ENCODE data around the gene PHF2. TPM values are rescaled to one million over a fixed set of nuclear protein-coding genes. Genes with fewer than 3 reads are reported as not detected.

PHF2 gene
- total RNA-seq, 1 experiment from 2014 or later = 11.6 TPM

DNA sequence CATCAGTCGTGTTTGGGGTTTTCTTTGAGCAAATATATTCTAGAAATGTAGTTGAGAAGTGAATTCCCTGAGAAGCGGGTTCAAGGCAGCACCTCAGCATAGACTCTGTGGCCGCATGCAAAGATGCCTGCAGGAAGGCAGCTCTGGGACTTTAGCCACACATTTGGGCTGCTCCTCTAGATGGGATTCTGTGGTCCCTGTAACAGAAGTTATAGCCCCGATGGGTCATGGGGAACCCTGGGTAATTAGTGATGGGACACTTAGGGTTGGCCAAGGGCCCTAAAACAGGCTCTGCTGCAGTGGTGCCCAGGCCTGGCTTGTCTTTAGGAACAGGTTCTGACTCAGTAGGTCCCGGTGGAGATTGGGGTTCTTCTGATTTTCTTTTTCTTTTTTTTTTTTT lies 36.8 kb downstream of the PHF2 start (continued):
- TF ChIP-seq, protein P1, sequence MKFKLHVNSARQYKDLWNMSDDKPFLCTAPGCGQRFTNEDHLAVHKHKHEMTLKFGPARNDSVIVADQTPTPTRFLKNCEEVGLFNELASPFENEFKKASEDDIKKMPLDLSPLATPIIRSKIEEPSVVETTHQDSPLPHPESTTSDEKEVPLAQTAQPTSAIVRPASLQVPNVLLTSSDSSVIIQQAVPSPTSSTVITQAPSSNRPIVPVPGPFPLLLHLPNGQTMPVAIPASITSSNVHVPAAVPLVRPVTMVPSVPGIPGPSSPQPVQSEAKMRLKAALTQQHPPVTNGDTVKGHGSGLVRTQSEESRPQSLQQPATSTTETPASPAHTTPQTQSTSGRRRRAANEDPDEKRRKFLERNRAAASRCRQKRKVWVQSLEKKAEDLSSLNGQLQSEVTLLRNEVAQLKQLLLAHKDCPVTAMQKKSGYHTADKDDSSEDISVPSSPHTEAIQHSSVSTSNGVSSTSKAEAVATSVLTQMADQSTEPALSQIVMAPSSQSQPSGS (CRISPR knock-in tag; IDR thresholded peaks at IDR 0.05; ENCODE audit: borderline replicate concordance, low read depth) = no peak
- TF ChIP-seq PRRX2 (CRISPR knock-in tag; IDR thresholded peaks at IDR 0.05) (no peak), HMGA2 (CRISPR knock-in tag; IDR thresholded peaks at IDR 0.05) (no peak)
- TF ChIP-seq, protein P2, sequence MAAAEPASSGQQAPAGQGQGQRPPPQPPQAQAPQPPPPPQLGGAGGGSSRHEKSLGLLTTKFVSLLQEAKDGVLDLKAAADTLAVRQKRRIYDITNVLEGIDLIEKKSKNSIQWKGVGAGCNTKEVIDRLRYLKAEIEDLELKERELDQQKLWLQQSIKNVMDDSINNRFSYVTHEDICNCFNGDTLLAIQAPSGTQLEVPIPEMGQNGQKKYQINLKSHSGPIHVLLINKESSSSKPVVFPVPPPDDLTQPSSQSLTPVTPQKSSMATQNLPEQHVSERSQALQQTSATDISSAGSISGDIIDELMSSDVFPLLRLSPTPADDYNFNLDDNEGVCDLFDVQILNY (CRISPR knock-in tag; IDR thresholded peaks at IDR 0.05) = no peak
- TF ChIP-seq, protein P3, sequence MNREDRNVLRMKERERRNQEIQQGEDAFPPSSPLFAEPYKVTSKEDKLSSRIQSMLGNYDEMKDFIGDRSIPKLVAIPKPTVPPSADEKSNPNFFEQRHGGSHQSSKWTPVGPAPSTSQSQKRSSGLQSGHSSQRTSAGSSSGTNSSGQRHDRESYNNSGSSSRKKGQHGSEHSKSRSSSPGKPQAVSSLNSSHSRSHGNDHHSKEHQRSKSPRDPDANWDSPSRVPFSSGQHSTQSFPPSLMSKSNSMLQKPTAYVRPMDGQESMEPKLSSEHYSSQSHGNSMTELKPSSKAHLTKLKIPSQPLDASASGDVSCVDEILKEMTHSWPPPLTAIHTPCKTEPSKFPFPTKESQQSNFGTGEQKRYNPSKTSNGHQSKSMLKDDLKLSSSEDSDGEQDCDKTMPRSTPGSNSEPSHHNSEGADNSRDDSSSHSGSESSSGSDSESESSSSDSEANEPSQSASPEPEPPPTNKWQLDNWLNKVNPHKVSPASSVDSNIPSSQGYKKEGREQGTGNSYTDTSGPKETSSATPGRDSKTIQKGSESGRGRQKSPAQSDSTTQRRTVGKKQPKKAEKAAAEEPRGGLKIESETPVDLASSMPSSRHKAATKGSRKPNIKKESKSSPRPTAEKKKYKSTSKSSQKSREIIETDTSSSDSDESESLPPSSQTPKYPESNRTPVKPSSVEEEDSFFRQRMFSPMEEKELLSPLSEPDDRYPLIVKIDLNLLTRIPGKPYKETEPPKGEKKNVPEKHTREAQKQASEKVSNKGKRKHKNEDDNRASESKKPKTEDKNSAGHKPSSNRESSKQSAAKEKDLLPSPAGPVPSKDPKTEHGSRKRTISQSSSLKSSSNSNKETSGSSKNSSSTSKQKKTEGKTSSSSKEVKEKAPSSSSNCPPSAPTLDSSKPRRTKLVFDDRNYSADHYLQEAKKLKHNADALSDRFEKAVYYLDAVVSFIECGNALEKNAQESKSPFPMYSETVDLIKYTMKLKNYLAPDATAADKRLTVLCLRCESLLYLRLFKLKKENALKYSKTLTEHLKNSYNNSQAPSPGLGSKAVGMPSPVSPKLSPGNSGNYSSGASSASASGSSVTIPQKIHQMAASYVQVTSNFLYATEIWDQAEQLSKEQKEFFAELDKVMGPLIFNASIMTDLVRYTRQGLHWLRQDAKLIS (CRISPR knock-in tag; IDR thresholded peaks at IDR 0.05; ENCODE audit: borderline replicate concordance) = no peak

DNA sequence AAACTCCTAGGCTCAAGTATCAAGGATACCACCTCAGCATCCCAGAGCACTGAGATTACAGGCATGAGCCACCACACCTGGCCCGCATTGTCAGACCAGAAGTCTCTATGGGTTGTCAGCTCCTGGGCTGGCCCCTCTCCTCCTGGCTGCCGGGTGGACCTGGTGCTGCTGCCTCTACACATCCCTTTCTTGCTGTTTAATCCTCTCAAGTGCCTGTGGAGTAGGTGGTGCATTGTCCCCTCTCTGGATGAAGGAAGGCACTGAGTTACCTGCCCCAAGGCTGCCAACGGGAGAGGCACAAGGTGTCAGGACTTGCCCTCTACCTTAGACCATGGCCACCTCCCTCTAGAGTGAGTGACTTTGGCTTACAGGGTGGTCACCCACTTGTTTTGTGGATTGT lies 37.4 kb downstream of the PHF2 start:
- H3K4me3 Mint-ChIP-seq = no peak overlapping the region
- H3K36me3 Mint-ChIP-seq = peaks cover 13% of the 10 kb centered on the region
- ChIA-PET CTCF (no interaction called here), POLR2A (no interaction called here)
- H3K27ac Mint-ChIP-seq = no peak overlapping the region
- ATAC-seq = no peak
- H3K27me3 Mint-ChIP-seq (ENCODE audit: low read depth) = no peaks in the 10 kb centered on the region
- H3K4me1 Mint-ChIP-seq = peaks cover 25% of the 10 kb centered on the region
- peaks cover 14% of the 10 kb centered on the region for H3K9me3 Mint-ChIP-seq
- no peak for DNase-seq (ENCODE audit: low spot score)
- TF ChIP-seq ZNF232 (CRISPR knock-in tag; IDR thresholded peaks at IDR 0.05) (no peak), NR2C2 (CRISPR knock-in tag; IDR thresholded peaks at IDR 0.05) (no peak), FOXJ3 (CRISPR knock-in tag; IDR thresholded peaks at IDR 0.05; ENCODE audit: borderline replicate concordance) (no peak), NR1H2 (CRISPR knock-in tag; IDR thresholded peaks at IDR 0.05) (no peak), MXD4 (CRISPR knock-in tag; IDR thresholded peaks at IDR 0.05; ENCODE audit: borderline replicate concordance) (no peak), GTF2I (CRISPR knock-in tag; conservative IDR thresholded peaks at IDR 0.05) (no peak), KAT7 (CRISPR knock-in tag; IDR thresholded peaks at IDR 0.05; ENCODE audit: borderline replicate concordance) (no peak), ZNF396 (CRISPR knock-in tag; IDR thresholded peaks at IDR 0.05; ENCODE audit: borderline replicate concordance) (no peak), ZNF423 (CRISPR knock-in tag; IDR thresholded peaks at IDR 0.05) (no peak)
- TF ChIP-seq, protein P4, sequence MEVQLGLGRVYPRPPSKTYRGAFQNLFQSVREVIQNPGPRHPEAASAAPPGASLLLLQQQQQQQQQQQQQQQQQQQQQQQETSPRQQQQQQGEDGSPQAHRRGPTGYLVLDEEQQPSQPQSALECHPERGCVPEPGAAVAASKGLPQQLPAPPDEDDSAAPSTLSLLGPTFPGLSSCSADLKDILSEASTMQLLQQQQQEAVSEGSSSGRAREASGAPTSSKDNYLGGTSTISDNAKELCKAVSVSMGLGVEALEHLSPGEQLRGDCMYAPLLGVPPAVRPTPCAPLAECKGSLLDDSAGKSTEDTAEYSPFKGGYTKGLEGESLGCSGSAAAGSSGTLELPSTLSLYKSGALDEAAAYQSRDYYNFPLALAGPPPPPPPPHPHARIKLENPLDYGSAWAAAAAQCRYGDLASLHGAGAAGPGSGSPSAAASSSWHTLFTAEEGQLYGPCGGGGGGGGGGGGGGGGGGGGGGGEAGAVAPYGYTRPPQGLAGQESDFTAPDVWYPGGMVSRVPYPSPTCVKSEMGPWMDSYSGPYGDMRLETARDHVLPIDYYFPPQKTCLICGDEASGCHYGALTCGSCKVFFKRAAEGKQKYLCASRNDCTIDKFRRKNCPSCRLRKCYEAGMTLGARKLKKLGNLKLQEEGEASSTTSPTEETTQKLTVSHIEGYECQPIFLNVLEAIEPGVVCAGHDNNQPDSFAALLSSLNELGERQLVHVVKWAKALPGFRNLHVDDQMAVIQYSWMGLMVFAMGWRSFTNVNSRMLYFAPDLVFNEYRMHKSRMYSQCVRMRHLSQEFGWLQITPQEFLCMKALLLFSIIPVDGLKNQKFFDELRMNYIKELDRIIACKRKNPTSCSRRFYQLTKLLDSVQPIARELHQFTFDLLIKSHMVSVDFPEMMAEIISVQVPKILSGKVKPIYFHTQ (CRISPR knock-in tag; IDR thresholded peaks at IDR 0.05) = no peak
- TF ChIP-seq, protein P5, sequence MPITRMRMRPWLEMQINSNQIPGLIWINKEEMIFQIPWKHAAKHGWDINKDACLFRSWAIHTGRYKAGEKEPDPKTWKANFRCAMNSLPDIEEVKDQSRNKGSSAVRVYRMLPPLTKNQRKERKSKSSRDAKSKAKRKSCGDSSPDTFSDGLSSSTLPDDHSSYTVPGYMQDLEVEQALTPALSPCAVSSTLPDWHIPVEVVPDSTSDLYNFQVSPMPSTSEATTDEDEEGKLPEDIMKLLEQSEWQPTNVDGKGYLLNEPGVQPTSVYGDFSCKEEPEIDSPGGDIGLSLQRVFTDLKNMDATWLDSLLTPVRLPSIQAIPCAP (CRISPR knock-in tag; IDR thresholded peaks at IDR 0.05) = no peak
- TF ChIP-seq, protein P6, sequence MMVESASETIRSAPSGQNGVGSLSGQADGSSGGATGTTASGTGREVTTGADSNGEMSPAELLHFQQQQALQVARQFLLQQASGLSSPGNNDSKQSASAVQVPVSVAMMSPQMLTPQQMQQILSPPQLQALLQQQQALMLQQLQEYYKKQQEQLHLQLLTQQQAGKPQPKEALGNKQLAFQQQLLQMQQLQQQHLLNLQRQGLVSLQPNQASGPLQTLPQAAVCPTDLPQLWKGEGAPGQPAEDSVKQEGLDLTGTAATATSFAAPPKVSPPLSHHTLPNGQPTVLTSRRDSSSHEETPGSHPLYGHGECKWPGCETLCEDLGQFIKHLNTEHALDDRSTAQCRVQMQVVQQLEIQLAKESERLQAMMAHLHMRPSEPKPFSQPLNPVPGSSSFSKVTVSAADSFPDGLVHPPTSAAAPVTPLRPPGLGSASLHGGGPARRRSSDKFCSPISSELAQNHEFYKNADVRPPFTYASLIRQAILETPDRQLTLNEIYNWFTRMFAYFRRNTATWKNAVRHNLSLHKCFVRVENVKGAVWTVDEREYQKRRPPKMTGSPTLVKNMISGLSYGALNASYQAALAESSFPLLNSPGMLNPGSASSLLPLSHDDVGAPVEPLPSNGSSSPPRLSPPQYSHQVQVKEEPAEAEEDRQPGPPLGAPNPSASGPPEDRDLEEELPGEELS (CRISPR knock-in tag; IDR thresholded peaks at IDR 0.05) = no peak
- TF ChIP-seq, protein P7, sequence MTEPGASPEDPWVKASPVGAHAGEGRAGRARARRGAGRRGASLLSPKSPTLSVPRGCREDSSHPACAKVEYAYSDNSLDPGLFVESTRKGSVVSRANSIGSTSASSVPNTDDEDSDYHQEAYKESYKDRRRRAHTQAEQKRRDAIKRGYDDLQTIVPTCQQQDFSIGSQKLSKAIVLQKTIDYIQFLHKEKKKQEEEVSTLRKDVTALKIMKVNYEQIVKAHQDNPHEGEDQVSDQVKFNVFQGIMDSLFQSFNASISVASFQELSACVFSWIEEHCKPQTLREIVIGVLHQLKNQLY (CRISPR knock-in tag; IDR thresholded peaks at IDR 0.05) = no peak
